Left renal cortex interstitium (tissue), 4 donors: ENCODE data around the gene LINGO1. TPM values are rescaled to one million over a fixed set of nuclear protein-coding genes. Genes with fewer than 3 reads are reported as not detected.

ENCODE experiments used
- DNase-seq, 4 donors: peaks; one replicate each; pipeline ENCODE4 v3.0.0-alpha.2; 2013; ENCODE audit warnings: low read depth in 4 of 4, low spot score in 2 of 4, missing footprints in 1 of 4
- polyA plus RNA-seq, 4 donors: library from polyadenylated mRNA; unstranded; fragments of 120-200 nt; gene quantifications; one replicate each; pipeline ENCODE4 v1.2.1, GENCODE V29; 2013; ENCODE audit not compliant: insufficient read length in 4 of 4

The LINGO1 gene
- polyA plus RNA-seq, 4 donors, result 12.9 to 17.2 (median 16.4) TPM

GRCh38 chr15:77658304-77658703, 25.6 kb upstream of the LINGO1 start:
- no peak for DNase-seq

GRCh38 chr15:77657634-77658238, 25.0 kb upstream of the LINGO1 start:
- DNase-seq, result no peak

GRCh38 chr15:77656294-77656693, 23.6 kb upstream of the LINGO1 start:
- DNase-seq, result no peak

- no peak for DNase-seq
Measured at GRCh38 chr15:77654975-77655374, 22.3 kb upstream of the LINGO1 start.

GRCh38 chr15:77653832-77654480, 21.2 kb upstream of the LINGO1 start:
- no peak for DNase-seq

- DNase-seq, result no peak
Measured at GRCh38 chr15:77650265-77650664, 17.6 kb upstream of the LINGO1 start.

- DNase-seq, result no peak
Measured at GRCh38 chr15:77649610-77650009, 16.9 kb upstream of the LINGO1 start.

GRCh38 chr15:77649017-77649416, 16.3 kb upstream of the LINGO1 start:
- DNase-seq, result no peak

GRCh38 chr15:77647961-77648360, 15.2 kb upstream of the LINGO1 start:
- DNase-seq, result no peak

- no peak for DNase-seq
Measured at GRCh38 chr15:77646104-77646694, 13.5 kb upstream of the LINGO1 start.

GRCh38 chr15:77645602-77646001, 12.9 kb upstream of the LINGO1 start:
- no peak for DNase-seq

GRCh38 chr15:77644543-77645247, 12.0 kb upstream of the LINGO1 start:
- DNase-seq, result no peak

GRCh38 chr15:77643764-77644163, 11.1 kb upstream of the LINGO1 start:
- DNase-seq, result no peak

- no peak for DNase-seq
Measured at GRCh38 chr15:77642793-77643430, 10.2 kb upstream of the LINGO1 start.

GRCh38 chr15:77641999-77642398, 9.3 kb upstream of the LINGO1 start:
- DNase-seq, result no peak

- DNase-seq, result no peak
Measured at GRCh38 chr15:77640615-77641014, 7.9 kb upstream of the LINGO1 start.

GRCh38 chr15:77639431-77639830, 6.7 kb upstream of the LINGO1 start:
- DNase-seq, result no peak

- no peak for DNase-seq
Measured at GRCh38 chr15:77637851-77638692, 5.4 kb upstream of the LINGO1 start.

GRCh38 chr15:77636209-77636608, 3.5 kb upstream of the LINGO1 start:
- no peak for DNase-seq

GRCh38 chr15:77634266-77634962, 1.7 kb upstream of the LINGO1 start:
- peak in 1 of 4 donors; percentile 49 for DNase-seq
